ENCODE results near the gene RGMA.

- TF ChIP-seq CTCF (IDR thresholded peaks at IDR 0.05) (no peak), POLR2A (IDR thresholded peaks at IDR 0.05) (no peak)
Measured at GRCh38 chr15:93042211-93042610, 46.8 kb downstream of the RGMA start.

Measured in right lobe of liver (tissue), 4 donors.